Spinal cord (tissue), 10 donors: ENCODE data around the gene AARS1. TPM values are rescaled to one million over a fixed set of nuclear protein-coding genes. Genes with fewer than 3 reads are reported as not detected.
"Not testable (repeated sequence)": the region's sequence is repeated elsewhere in the genome, so short reads cannot be mapped to it uniquely, and the experiment has no call there.

Source experiments
- DNase-seq, 6 donors: peaks; one replicate each; pipeline versions ENCODE4 v3.0.0 to v3.0.0-alpha.2; 2013 to 2015; ENCODE audit warnings: low spot score in 6 of 6, low read depth in 4 of 6
- H3K27ac ChIP-seq: one replicate; pipeline ENCODE4 v1.5.1; 2013; ENCODE audit warnings: low read depth, low read length, control low read depth
- H3K27me3 ChIP-seq: one replicate; pipeline ENCODE4 v1.6.1; 2013; ENCODE audit warnings: low read length; ENCODE audit not compliant: control insufficient read depth, insufficient read depth
- H3K36me3 ChIP-seq: one replicate; pipeline ENCODE4 v1.6.1; 2013; ENCODE audit warnings: low read length; ENCODE audit not compliant: control insufficient read depth, insufficient read depth
- H3K4me1 ChIP-seq: one replicate; pipeline ENCODE4 v1.6.1; 2013; ENCODE audit warnings: low read length; ENCODE audit not compliant: control insufficient read depth, insufficient read depth
- H3K4me3 ChIP-seq: one replicate; pipeline ENCODE4 v1.5.1; 2013; ENCODE audit warnings: low read depth, low read length, control low read depth
- H3K9me3 ChIP-seq: one replicate; pipeline ENCODE4 v1.6.1; 2013; ENCODE audit warnings: low read length; ENCODE audit not compliant: control insufficient read depth, insufficient read depth
- WGBS: methylation state at CpG from one replicate; pipeline ENCODE4 v1.1.5; 2013; ENCODE audit warnings: missing lambda C conversion rate; ENCODE audit not compliant: insufficient coverage; 5-methylcytosine and 5-hydroxymethylcytosine counted together
- polyA plus RNA-seq, 2 donors: library from polyadenylated mRNA; unstranded; fragments of 120-200 nt; gene quantifications; one replicate each; pipeline ENCODE4 v1.2.1, GENCODE V29; 2013; ENCODE audit not compliant: insufficient read length in 2 of 2
- total RNA-seq, 2 donors: library from RNA; depleted of rRNA in 1 of 2; stranded (reverse); fragments of 120-200 nt in 1 of 2; fragments of >200 nt in 1 of 2; gene quantifications; one replicate each; pipeline versions ENCODE4 v1.2.3 to v1.2.4, GENCODE V29; 2013 to 2014
- donor health status: healthy.

AARS1 gene
- total and polyA plus RNA-seq, 4 donors = 75.9 to 109 (median 102) TPM

DNA sequence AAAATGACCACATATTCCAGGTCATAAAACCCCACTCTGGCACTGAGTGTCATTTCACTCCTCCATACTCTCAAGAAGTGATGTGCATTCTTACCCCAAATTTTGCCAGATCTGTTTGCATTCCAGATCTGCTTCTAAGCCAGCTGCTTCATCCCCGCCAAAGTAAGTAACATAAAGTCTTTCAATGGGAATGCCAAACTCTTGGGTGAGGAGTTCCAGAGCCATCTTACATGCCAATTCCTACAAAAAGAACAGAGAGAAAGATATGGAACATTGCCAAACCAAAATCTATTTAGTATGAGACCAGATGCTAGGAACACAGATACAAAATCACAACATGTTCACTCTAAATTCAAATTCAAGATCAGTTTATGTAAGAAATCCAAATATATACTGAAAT, 12.9 kb downstream of the AARS1 start:
- peak in 1 of 6 donors; percentile 55 for DNase-seq

DNA sequence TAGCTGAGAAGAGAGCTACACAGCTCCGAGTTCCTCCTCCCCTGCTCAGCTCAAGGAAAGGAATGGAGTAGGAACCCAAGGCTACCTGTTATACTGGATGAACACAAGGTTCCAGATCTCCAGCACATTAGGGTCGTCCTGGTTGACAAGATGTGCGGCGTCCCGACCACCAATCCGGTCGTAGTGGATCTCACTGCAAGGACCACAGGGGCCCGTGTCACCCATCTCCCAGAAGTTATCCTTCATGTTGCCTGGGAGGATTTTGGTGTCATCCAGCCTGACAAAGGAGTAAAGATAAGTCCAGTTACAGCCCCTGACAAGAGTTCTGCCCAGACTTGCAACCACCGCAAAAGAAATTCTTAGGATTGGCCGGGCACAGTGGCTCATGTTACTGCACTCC, 17.6 kb downstream of the AARS1 start:
- no peaks in the 10 kb centered on the region for H3K27me3 ChIP-seq
- H3K27ac ChIP-seq = no peak overlapping the region
- 100% methylated on average over 7 of the region's 10 CpGs for WGBS
- no peak for DNase-seq
- H3K36me3 ChIP-seq = peaks cover 87% of the 10 kb centered on the region
- no peaks in the 10 kb centered on the region for H3K9me3 ChIP-seq
- H3K4me3 ChIP-seq = no peak overlapping the region
- no peaks in the 10 kb centered on the region for H3K4me1 ChIP-seq

More for the DNA sequence above, 12.9 kb downstream of the AARS1 start:
- Histone ChIP-seq H3K27ac (no peak overlapping the region), H3K36me3 (peaks cover 87% of the 10 kb centered on the region), H3K4me3 (no peak overlapping the region), H3K4me1 (no peaks in the 10 kb centered on the region), H3K27me3 (no peaks in the 10 kb centered on the region), H3K9me3 (no peaks in the 10 kb centered on the region)
- 100% methylated on average over 1 of the region's 1 CpG for WGBS

DNA sequence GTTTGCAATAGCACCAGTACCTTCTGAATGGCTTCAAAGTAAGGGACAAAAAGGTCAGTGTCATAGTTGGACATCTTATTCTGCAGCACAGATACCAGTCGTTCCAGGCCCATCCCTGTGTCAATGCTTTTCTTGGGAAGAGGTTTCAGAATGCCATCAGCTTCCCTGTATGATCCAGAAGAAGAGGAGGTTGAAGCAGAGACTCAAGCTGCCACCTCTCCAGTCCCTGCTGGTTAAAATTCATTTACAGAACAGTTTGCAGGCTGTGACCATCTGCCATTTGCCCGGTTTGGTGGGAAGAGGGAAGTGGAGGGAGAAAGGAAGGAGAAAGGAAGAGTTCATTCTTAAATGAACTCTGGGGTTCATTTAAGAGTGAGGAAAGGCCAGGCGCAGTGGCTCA, 19.1 kb downstream of the AARS1 start:
- Histone ChIP-seq H3K4me1 (no peaks in the 10 kb centered on the region), H3K4me3 (no peak overlapping the region), H3K36me3 (peaks cover 89% of the 10 kb centered on the region), H3K27me3 (no peaks in the 10 kb centered on the region), H3K9me3 (no peaks in the 10 kb centered on the region), H3K27ac (no peak overlapping the region)
- WGBS = 100% methylated on average over 2 of the region's 3 CpGs
- DNase-seq = peak in 1 of 6 donors; percentile 3

GRCh38 chr16:70269471-70269870, 19.8 kb downstream of the AARS1 start:
- WGBS = 97% methylated on average over 10 of the region's 12 CpGs
- Histone ChIP-seq H3K4me1 (no peaks in the 10 kb centered on the region), H3K4me3 (no peak overlapping the region), H3K27me3 (no peaks in the 10 kb centered on the region), H3K9me3 (no peaks in the 10 kb centered on the region), H3K27ac (no peak overlapping the region), H3K36me3 (peaks cover 91% of the 10 kb centered on the region)
- no peak for DNase-seq

DNA sequence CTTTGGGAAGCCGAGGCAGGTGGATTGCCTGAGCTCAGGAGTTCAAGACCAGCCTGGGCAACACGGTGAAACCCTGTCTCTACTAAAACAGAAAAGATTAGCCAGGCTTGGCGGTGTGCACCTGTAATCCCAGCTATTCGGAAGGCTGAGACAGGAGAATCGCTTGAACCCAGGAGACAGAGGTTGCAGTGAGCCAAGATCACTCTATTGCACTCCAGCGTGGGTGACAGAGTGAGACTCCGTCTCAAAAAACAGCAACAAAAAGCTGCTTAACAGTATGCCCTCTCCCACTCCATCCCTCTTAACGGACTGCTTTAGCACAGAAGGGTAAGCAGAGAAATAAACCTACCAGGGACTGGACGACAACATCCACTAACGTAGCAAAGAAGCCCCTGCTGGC, 21.4 kb downstream of the AARS1 start:
- not testable (repeated sequence) for H3K4me3 ChIP-seq, DNase-seq, H3K4me1 ChIP-seq, H3K9me3 ChIP-seq, H3K27me3 ChIP-seq, H3K27ac ChIP-seq
- 91% methylated on average over 8 of the region's 10 CpGs for WGBS
- H3K36me3 ChIP-seq = peaks cover 94% of the 10 kb centered on the region

DNA sequence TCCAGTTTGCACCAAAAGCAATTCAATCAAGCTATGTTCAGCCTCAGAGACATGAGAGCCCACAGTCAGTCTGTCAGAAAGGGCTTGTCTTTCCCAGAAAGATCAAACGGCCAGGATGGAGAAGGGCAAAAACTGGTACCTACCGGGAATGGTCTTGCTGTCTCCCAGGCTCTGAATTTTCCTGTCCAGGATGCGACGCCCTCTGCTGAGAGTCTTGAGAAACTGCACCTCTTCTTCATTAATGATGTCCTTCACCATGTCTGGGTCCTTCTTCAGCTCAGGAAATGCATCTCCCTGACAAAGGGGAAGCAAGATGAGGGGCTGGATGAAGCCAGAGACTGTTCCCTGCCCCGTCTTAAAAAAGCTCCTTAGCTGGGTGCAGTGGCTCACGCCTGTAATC, 21.8 kb downstream of the AARS1 start:
- Histone ChIP-seq H3K36me3 (peaks cover 94% of the 10 kb centered on the region), H3K27me3 (no peaks in the 10 kb centered on the region), H3K9me3 (no peaks in the 10 kb centered on the region), H3K4me1 (no peaks in the 10 kb centered on the region), H3K27ac (no peak overlapping the region), H3K4me3 (no peak overlapping the region)
- peak in 2 of 6 donors; percentile 33 to 53 for DNase-seq
- 67% methylated on average over 3 of the region's 6 CpGs for whole genome bisulfite sequencing

GRCh38 chr16:70259903-70260302, 29.4 kb downstream of the AARS1 start:
- not testable (repeated sequence) for H3K27me3 ChIP-seq, H3K4me3 ChIP-seq, H3K9me3 ChIP-seq, H3K4me1 ChIP-seq, DNase-seq, H3K27ac ChIP-seq
- peaks cover 98% of the 10 kb centered on the region for H3K36me3 ChIP-seq
- 93% methylated on average over 5 of the region's 6 CpGs for WGBS

DNA sequence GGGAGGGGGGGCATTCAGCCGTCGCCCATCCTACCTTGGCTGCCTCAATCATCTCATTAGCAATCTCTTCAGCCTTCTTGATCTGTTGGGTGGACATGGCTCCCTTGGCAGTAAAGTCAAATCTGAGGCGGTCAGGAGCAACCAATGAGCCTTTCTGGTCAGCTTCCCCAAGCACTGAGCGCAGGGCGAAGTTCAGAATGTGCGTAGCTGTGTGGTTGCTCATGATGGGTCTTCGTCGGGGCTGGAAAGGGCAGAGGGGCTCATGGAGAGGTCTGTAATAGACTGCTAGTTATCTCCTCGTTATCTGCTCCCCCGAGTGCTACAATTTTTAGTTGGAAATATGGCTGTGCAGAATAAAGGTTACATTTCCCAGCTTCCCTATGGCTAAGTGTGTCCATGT, 30.4 kb downstream of the AARS1 start:
- Histone ChIP-seq H3K36me3 (peaks cover 98% of the 10 kb centered on the region), H3K27me3 (no peaks in the 10 kb centered on the region), H3K9me3 (no peaks in the 10 kb centered on the region), H3K27ac (no peak overlapping the region), H3K4me3 (no peak overlapping the region), H3K4me1 (no peaks in the 10 kb centered on the region)
- DNase-seq = no peak
- WGBS = 97% methylated on average over 8 of the region's 10 CpGs

GRCh38 chr16:70258065-70258464, 31.2 kb downstream of the AARS1 start:
- no peak overlapping the region for H3K4me3 ChIP-seq
- DNase-seq = no peak
- H3K4me1 ChIP-seq = no peaks in the 10 kb centered on the region
- H3K9me3 ChIP-seq = no peaks in the 10 kb centered on the region
- peaks cover 98% of the 10 kb centered on the region for H3K36me3 ChIP-seq
- no peaks in the 10 kb centered on the region for H3K27me3 ChIP-seq
- WGBS = 96% methylated on average over 11 of the region's 14 CpGs
- no peak overlapping the region for H3K27ac ChIP-seq

DNA sequence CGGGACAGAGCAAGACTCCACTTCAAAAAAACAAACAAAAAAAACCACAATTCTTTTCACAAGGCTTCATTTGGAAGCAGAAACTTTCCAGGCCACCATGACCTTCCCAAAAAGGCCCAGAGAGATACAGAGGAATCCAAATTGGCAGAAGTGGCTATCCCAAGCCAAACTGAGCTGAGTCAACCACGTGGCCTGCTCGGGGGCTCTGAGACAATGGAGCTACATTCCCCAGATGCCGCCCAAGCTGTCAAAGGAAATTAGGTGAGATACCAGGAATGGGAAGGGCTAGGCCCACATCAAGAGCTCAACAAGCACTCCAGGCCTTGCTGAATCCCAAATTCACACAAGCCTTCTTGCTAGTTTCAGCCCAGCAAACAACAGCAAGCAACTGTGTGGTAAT, 31.9 kb downstream of the AARS1 start:
- H3K27ac ChIP-seq = no peak overlapping the region
- peaks cover 4% of the 10 kb centered on the region for H3K4me1 ChIP-seq
- no peak overlapping the region for H3K4me3 ChIP-seq
- H3K27me3 ChIP-seq = no peaks in the 10 kb centered on the region
- WGBS = 80% methylated on average over 1 of the region's 4 CpGs
- H3K36me3 ChIP-seq = peaks cover 100% of the 10 kb centered on the region
- DNase-seq = no peak
- no peaks in the 10 kb centered on the region for H3K9me3 ChIP-seq
